ENCODE measurements around the gene PEAK1. TPM values are rescaled to one million over a fixed set of nuclear protein-coding genes. Genes with fewer than 3 reads are reported as not detected.

The PEAK1 gene
- total and polyA plus RNA-seq, 2 experiments from 2014 or later, result 7.8 to 34.1 TPM

DNA sequence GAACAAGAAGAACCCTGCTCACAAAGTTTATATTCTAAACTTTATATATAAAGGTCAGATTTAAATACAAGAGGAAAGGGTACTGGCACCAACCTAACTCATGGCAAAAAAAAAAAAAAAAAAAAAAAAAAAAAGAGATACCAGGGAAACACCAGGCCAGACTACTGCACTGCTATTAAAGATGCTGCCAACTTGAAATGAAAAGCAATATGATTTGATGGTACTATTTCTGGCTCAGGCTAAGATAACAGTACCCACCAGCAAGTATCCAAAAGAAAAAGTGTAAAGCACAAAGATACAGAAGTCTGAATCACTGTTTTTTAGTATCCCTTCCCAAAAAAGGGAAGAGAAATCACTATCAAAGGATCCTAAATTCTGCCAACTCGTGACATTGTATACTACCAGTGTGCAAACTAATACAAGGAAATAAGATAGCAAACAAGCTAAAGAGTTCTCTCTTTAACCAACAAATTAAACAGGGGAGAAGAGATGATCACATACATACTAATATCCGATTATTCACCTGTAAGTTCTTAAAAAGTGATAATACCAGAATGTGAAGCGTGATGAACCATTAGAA is 28.4 kb downstream of the PEAK1 start (continued):
- TF ChIP-seq, protein P1, sequence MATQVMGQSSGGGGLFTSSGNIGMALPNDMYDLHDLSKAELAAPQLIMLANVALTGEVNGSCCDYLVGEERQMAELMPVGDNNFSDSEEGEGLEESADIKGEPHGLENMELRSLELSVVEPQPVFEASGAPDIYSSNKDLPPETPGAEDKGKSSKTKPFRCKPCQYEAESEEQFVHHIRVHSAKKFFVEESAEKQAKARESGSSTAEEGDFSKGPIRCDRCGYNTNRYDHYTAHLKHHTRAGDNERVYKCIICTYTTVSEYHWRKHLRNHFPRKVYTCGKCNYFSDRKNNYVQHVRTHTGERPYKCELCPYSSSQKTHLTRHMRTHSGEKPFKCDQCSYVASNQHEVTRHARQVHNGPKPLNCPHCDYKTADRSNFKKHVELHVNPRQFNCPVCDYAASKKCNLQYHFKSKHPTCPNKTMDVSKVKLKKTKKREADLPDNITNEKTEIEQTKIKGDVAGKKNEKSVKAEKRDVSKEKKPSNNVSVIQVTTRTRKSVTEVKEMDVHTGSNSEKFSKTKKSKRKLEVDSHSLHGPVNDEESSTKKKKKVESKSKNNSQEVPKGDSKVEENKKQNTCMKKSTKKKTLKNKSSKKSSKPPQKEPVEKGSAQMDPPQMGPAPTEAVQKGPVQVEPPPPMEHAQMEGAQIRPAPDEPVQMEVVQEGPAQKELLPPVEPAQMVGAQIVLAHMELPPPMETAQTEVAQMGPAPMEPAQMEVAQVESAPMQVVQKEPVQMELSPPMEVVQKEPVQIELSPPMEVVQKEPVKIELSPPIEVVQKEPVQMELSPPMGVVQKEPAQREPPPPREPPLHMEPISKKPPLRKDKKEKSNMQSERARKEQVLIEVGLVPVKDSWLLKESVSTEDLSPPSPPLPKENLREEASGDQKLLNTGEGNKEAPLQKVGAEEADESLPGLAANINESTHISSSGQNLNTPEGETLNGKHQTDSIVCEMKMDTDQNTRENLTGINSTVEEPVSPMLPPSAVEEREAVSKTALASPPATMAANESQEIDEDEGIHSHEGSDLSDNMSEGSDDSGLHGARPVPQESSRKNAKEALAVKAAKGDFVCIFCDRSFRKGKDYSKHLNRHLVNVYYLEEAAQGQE (IDR thresholded peaks at IDR 0.05; ENCODE audit: unreplicated experiment), result no peak
- TF ChIP-seq POLR2AphosphoS5 (IDR thresholded peaks at IDR 0.05; ENCODE audit: low read depth), result no peak
- no peak for TF ChIP-seq JUNB (IDR thresholded peaks at IDR 0.05; ENCODE audit: unreplicated experiment)
- TF ChIP-seq CREB1 (CRISPR knock-in tag; IDR thresholded peaks at IDR 0.05; ENCODE audit: low read depth), result no peak
- no peak for TF ChIP-seq NANOG (IDR thresholded peaks at IDR 0.05; ENCODE audit: borderline replicate concordance)
- TF ChIP-seq EZH2 (IDR thresholded peaks at IDR 0.05; ENCODE audit: low read depth, unreplicated experiment), result no peak
- no peak for TF ChIP-seq STAT1 (IDR thresholded peaks at IDR 0.05; ENCODE audit: unreplicated experiment)
- TF ChIP-seq, protein P2, sequence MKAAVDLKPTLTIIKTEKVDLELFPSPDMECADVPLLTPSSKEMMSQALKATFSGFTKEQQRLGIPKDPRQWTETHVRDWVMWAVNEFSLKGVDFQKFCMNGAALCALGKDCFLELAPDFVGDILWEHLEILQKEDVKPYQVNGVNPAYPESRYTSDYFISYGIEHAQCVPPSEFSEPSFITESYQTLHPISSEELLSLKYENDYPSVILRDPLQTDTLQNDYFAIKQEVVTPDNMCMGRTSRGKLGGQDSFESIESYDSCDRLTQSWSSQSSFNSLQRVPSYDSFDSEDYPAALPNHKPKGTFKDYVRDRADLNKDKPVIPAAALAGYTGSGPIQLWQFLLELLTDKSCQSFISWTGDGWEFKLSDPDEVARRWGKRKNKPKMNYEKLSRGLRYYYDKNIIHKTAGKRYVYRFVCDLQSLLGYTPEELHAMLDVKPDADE (IDR thresholded peaks at IDR 0.05), result no peak
- TF ChIP-seq, protein P3, sequence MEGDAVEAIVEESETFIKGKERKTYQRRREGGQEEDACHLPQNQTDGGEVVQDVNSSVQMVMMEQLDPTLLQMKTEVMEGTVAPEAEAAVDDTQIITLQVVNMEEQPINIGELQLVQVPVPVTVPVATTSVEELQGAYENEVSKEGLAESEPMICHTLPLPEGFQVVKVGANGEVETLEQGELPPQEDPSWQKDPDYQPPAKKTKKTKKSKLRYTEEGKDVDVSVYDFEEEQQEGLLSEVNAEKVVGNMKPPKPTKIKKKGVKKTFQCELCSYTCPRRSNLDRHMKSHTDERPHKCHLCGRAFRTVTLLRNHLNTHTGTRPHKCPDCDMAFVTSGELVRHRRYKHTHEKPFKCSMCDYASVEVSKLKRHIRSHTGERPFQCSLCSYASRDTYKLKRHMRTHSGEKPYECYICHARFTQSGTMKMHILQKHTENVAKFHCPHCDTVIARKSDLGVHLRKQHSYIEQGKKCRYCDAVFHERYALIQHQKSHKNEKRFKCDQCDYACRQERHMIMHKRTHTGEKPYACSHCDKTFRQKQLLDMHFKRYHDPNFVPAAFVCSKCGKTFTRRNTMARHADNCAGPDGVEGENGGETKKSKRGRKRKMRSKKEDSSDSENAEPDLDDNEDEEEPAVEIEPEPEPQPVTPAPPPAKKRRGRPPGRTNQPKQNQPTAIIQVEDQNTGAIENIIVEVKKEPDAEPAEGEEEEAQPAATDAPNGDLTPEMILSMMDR (conservative IDR thresholded peaks at IDR 0.05; ENCODE audit: low read depth in 2 of 2), result no peak
- TF ChIP-seq ZNF114 (CRISPR knock-in tag; IDR thresholded peaks at IDR 0.05), result no peak

GRCh38 chr15:77387365-77388105 is 32.4 kb downstream of the PEAK1 start:
- Mint-ChIP-seq H3K27me3 (ENCODE audit: insufficient read depth, low read depth, poor library complexity) (no peaks in the 10 kb centered on the region), H3K36me3 (ENCODE audit: low read depth) (no peaks in the 10 kb centered on the region), H3K27ac (no peak overlapping the region), H3K4me1 (peaks cover 28% of the 10 kb centered on the region), H3K9me3 (no peaks in the 10 kb centered on the region), H3K4me3 (no peak overlapping the region)
- Histone ChIP-seq H4K20me1 (replicated peaks; ENCODE audit: insufficient read depth) (peaks cover 8% of the 10 kb centered on the region; the same call in 1 of the 2 replicates), H3K9me2 (ENCODE audit: insufficient read depth) (no peaks in the 10 kb centered on the region), H2AFZ (no peak overlapping the region), H3F3A (replicated peaks; ENCODE audit: low read depth) (no peaks in the 10 kb centered on the region), H3K36me3 (ENCODE audit: insufficient read depth) (no peaks in the 10 kb centered on the region), H3K4me3 (no peak overlapping the region), H3K27me3 (ENCODE audit: insufficient read depth) (no peaks in the 10 kb centered on the region), H3K79me2 (replicated peaks; ENCODE audit: insufficient read depth) (peaks cover 72% of the 10 kb centered on the region), H3K27ac (ENCODE audit: low read depth) (no peak overlapping the region), H3K4me1 (ENCODE audit: insufficient read depth) (peaks cover 7% of the 10 kb centered on the region; the same call in 1 of the 2 replicates), H3K4me2 (no peak overlapping the region)
- DNase-seq (ENCODE audit: low spot score), result no peak
- ATAC-seq, result no peak
- TF ChIP-seq CREB1 (CRISPR knock-in tag; IDR thresholded peaks at IDR 0.05; ENCODE audit: low read depth) (no peak), EZH2phosphoT487 (IDR thresholded peaks at IDR 0.05; ENCODE audit: unreplicated experiment) (no peak)
- TF ChIP-seq, protein P2 (IDR thresholded peaks at IDR 0.05), result no peak
